OCI-LY3 (cell line): ENCODE measurements around the gene MYPN.

Experiments
- CTCF ChIP-seq: fragments of 200-600, 300-600 bp; sonication (generic); IDR thresholded peaks from 2 replicates; pipeline ENCODE4 v1.5.1; 2014; ENCODE audit warnings: antibody characterized with exemption, low read length, low read depth
- EZH2phosphoT487 ChIP-seq: fragments of 200-600 bp; shearing (Covaris generic); IDR thresholded peaks from 2 replicates; pipeline ENCODE4 v1.6.1; 2018; ENCODE audit warnings: antibody characterized with exemption, mixed run types, low read depth

- no peak for TF ChIP-seq EZH2phosphoT487
- TF ChIP-seq CTCF: no peak
Measured at GRCh38 chr10:68235111-68235510, 125.8 kb downstream of the MYPN start.
